Retinal pigment epithelial cell (primary cell): ENCODE data around the gene RB1.

Experiments used
- DNase-seq: peaks from one replicate; pipeline ENCODE4 v3.0.0-alpha.2; 2010; ENCODE audit warnings: low read depth
- H3K4me3 ChIP-seq: 2 replicates; pipeline ENCODE4 v1.5.1; 2011; ENCODE audit warnings: mild to moderate bottlenecking, low read length, control low read depth, moderate library complexity
- TF ChIP-seq, protein P1 (sequence below): conservative IDR thresholded peaks from 2 replicates; pipeline ENCODE4 v1.5.1; 2011; ENCODE audit warnings: low read depth, low read length, control low read depth, inconsistent platforms

RB1 gene

GRCh38 chr13:48315969-48316650 lies 12.6 kb downstream of the RB1 start:
- no peak overlapping the region for H3K4me3 ChIP-seq
- TF ChIP-seq, protein P1, sequence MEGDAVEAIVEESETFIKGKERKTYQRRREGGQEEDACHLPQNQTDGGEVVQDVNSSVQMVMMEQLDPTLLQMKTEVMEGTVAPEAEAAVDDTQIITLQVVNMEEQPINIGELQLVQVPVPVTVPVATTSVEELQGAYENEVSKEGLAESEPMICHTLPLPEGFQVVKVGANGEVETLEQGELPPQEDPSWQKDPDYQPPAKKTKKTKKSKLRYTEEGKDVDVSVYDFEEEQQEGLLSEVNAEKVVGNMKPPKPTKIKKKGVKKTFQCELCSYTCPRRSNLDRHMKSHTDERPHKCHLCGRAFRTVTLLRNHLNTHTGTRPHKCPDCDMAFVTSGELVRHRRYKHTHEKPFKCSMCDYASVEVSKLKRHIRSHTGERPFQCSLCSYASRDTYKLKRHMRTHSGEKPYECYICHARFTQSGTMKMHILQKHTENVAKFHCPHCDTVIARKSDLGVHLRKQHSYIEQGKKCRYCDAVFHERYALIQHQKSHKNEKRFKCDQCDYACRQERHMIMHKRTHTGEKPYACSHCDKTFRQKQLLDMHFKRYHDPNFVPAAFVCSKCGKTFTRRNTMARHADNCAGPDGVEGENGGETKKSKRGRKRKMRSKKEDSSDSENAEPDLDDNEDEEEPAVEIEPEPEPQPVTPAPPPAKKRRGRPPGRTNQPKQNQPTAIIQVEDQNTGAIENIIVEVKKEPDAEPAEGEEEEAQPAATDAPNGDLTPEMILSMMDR: no peak
- DNase-seq: no peak

GRCh38 chr13:48316826-48317510 lies 13.4 kb downstream of the RB1 start:
- DNase-seq: no peak

GRCh38 chr13:48317511-48318376 lies 14.2 kb downstream of the RB1 start:
- no peak for DNase-seq
- TF ChIP-seq, protein P1: no peak
- H3K4me3 ChIP-seq: no peak overlapping the region

More at GRCh38 chr13:48316826-48317510, 13.4 kb downstream of the RB1 start:
- H3K4me3 ChIP-seq: no peak overlapping the region
- TF ChIP-seq, protein P1: no peak

DNA sequence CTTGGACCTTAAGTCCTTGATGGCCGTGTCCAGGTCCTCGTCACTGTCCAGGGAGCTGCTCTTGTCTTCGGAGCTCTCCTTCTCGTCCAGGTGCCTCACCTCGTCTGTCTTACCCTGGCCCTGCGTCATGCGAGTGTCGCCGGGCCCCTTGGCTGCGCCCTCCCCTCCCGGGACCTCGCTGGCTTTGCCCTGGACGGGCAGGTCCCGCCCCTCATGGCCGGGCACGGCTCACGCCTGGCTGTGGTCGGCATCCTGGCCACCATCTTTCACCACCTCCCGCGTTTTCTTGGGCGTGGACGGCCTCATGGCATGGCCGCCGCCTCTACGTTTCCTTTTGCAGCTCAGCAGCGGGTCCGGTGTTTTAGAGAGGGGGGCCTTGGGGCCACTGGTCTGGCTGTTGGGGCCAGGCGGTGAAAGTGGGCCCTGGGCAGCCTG lies 14.8 kb downstream of the RB1 start:
- TF ChIP-seq, protein P1: no peak
- no peak overlapping the region for H3K4me3 ChIP-seq
- no peak for DNase-seq

- TF ChIP-seq, protein P1: no peak
- DNase-seq: no peak
- H3K4me3 ChIP-seq: no peak overlapping the region
These were observed 15.4 kb downstream of the RB1 start for GRCh38 chr13:48318821-48319511.

- TF ChIP-seq, protein P1: no peak
- no peak for DNase-seq
- H3K4me3 ChIP-seq: no peak overlapping the region
These were observed 16.2 kb downstream of the RB1 start for GRCh38 chr13:48319531-48320398.
